Activated T-helper 17 cell treated with anti-CD3 and anti-CD28 coated beads, Interleukin-2, amount 50 U/mL, for 72 hours (primary cell): ENCODE data around the gene TEX26. TPM values are rescaled to one million over a fixed set of nuclear protein-coding genes. Genes with fewer than 3 reads are reported as not detected.

Experiments
- ATAC-seq: fragments of 150-1000 bp; cut with Tn5 transposase; replicated peaks from 2 replicates; pipeline ENCODE4 v1.10.0; 2021; ENCODE audit warnings: mild to moderate bottlenecking, moderate library complexity
- H3K27ac Mint-ChIP-seq: one replicate; pipeline ENCODE4 v1.8.0; 2022; ENCODE audit warnings: mixed read lengths
- H3K27me3 Mint-ChIP-seq: one replicate; pipeline ENCODE4 v1.8.0; 2022; ENCODE audit warnings: mixed read lengths
- H3K36me3 Mint-ChIP-seq: one replicate; pipeline ENCODE4 v1.8.0; 2022; ENCODE audit warnings: low read depth, mild to moderate bottlenecking, mixed read lengths
- H3K4me1 Mint-ChIP-seq: one replicate; pipeline ENCODE4 v1.8.0; 2022; ENCODE audit warnings: mixed read lengths
- H3K4me3 Mint-ChIP-seq: one replicate; pipeline ENCODE4 v1.8.0; 2022; ENCODE audit warnings: mild to moderate bottlenecking, mixed read lengths
- H3K9me3 Mint-ChIP-seq: one replicate; pipeline ENCODE4 v1.8.0; 2022; ENCODE audit warnings: mixed read lengths
- total RNA-seq, 2 donors: library from RNA; stranded (reverse); gene quantifications; one replicate each; pipeline ENCODE4 v1.2.3, GENCODE V29; 2022

Gene TEX26
- total RNA-seq, 2 donors from 2014 or later = not detected

DNA sequence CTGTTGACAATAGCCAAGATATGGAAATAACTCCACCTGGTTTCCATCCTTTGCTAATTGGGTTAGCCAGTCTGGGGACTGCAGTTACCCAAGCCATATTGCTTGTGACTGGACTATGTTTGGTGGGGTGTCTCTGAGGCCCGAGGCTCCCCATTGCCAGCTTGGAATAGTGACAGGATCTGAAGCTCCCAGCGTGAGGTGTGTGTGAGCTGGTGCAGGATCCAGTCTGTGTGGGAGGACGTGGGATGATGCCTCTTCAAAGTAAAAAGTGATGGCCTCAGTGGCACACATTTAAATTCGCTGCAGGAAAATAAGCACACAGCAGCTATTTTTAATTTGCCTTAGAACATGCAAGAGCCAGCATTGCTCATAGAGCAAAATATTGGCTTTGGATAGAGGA is 75.0 kb downstream of the TEX26 start:
- H3K36me3 Mint-ChIP-seq = no peaks in the 10 kb centered on the region
- peaks cover 31% of the 10 kb centered on the region for H3K27me3 Mint-ChIP-seq
- no peak for ATAC-seq
- no peak overlapping the region for H3K27ac Mint-ChIP-seq
- H3K4me1 Mint-ChIP-seq = peaks cover 5% of the 10 kb centered on the region
- H3K4me3 Mint-ChIP-seq = no peak overlapping the region
- H3K9me3 Mint-ChIP-seq = no peaks in the 10 kb centered on the region

DNA sequence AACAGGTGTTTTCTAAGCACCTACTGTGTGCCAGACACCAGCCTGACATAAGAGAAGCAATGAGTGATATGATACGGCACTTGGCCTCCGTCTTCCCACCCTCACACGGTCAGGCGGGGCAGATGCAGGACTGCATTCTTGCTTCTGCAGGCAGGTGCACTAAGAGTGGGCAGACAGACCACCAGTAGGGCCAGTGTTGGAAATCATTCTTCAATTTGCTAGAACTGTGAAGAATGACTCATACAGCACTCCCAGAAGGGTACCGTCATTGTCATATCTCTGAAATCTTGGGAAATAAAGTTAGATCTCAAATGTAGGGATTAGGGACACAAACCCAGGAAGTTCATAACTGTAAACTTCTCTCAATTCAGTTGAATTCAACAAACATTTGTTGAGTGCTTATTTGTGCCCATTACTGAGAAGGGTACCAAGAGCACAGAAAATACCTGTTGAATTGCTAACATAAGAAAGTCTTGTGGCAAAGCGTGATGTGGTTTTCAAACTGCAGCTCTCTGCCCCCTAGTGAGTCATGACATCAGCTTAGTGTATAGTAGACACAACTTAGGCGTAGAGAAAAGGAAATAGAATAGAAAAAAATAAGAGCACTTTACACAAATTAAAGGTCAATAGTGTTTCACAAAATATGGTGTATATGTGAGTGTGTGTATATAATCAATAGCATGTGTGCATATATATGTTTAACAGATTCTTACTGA is 76.1 kb downstream of the TEX26 start:
- no peak overlapping the region for H3K4me3 Mint-ChIP-seq
- H3K27ac Mint-ChIP-seq = no peak overlapping the region
- peaks cover 5% of the 10 kb centered on the region for H3K4me1 Mint-ChIP-seq
- no peaks in the 10 kb centered on the region for H3K9me3 Mint-ChIP-seq
- H3K36me3 Mint-ChIP-seq = no peaks in the 10 kb centered on the region
- peak; percentile 70 for ATAC-seq
- peaks cover 26% of the 10 kb centered on the region for H3K27me3 Mint-ChIP-seq

DNA sequence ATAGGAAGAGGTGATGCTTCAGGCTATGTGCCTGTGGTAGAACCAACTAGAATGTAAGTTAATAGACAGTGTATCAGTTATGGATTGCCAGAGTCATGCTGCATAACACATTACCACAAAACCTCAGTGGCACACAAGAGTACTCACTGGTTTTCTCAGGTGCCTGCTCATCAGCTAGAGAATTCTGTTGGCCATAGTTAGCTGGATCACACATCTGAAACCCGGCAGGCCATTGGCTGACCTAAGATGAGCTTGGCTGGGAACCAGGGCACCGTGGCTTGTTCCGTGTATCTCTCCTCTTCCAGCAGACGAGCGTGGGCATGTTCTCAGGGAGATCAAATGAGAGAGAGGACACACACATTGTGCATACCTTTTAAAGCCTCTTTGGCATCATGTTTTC is 76.7 kb downstream of the TEX26 start:
- no peak overlapping the region for H3K27ac Mint-ChIP-seq
- H3K4me1 Mint-ChIP-seq = peaks cover 5% of the 10 kb centered on the region
- H3K9me3 Mint-ChIP-seq = no peaks in the 10 kb centered on the region
- H3K4me3 Mint-ChIP-seq = no peak overlapping the region
- H3K36me3 Mint-ChIP-seq = no peaks in the 10 kb centered on the region
- ATAC-seq = peak; percentile 72
- peaks cover 30% of the 10 kb centered on the region for H3K27me3 Mint-ChIP-seq

DNA sequence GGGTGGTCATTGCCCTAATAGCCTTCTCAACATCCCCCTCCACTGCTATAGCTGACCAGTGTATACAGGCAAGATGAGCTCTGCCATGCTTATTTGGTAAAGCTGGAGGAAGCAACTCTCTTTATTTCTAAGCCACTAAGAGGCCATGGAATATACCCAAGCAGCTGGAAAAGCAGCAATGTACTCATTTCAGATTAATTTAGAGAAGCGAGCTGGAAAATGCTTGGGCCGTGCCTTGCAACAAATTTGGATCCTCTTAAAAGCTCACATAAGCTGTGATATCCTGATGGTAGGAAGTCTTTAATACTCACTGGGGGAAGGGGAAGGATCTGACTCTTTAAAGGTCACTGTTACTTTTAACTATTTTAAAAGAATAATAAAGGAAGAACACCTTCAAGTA is 77.8 kb downstream of the TEX26 start:
- H3K27ac Mint-ChIP-seq = no peak overlapping the region
- peaks cover 5% of the 10 kb centered on the region for H3K4me1 Mint-ChIP-seq
- no peaks in the 10 kb centered on the region for H3K36me3 Mint-ChIP-seq
- H3K27me3 Mint-ChIP-seq = peaks cover 37% of the 10 kb centered on the region
- no peak for ATAC-seq
- H3K4me3 Mint-ChIP-seq = no peak overlapping the region
- H3K9me3 Mint-ChIP-seq = no peaks in the 10 kb centered on the region

DNA sequence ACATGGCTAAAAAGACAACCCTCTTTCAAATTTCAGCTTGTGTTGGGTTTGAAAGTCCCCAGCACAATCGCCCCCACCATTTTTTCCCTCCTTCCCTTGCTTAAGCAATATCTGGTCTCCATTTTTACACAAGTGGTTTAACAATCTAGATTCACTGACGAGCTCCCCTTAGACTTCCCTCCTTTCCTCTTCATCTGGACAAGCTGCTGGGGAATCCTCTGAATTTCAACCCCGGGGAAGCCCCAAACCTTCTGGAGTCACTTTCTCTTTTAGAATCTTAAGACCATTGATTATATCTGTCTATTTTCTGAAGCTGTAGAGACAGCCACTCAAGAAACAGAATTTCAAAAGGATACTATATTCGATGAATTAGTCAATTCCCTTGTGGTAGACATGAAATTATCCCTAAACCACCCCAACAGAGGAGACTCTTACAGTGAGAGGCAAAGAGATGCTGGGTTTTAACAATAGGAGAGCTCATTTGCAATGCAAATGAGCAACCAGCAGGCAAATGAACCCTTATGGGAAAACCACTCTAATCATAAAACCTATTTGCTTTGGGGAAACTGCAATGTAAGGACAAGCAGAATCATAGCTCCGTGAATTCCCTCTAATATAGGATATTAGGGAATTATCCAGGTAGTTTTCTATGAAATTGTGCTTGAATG is 78.9 kb downstream of the TEX26 start:
- Mint-ChIP-seq H3K27ac (no peak overlapping the region), H3K4me3 (no peak overlapping the region), H3K36me3 (no peaks in the 10 kb centered on the region), H3K9me3 (no peaks in the 10 kb centered on the region), H3K27me3 (peaks cover 32% of the 10 kb centered on the region), H3K4me1 (peaks cover 5% of the 10 kb centered on the region)
- no peak for ATAC-seq

DNA sequence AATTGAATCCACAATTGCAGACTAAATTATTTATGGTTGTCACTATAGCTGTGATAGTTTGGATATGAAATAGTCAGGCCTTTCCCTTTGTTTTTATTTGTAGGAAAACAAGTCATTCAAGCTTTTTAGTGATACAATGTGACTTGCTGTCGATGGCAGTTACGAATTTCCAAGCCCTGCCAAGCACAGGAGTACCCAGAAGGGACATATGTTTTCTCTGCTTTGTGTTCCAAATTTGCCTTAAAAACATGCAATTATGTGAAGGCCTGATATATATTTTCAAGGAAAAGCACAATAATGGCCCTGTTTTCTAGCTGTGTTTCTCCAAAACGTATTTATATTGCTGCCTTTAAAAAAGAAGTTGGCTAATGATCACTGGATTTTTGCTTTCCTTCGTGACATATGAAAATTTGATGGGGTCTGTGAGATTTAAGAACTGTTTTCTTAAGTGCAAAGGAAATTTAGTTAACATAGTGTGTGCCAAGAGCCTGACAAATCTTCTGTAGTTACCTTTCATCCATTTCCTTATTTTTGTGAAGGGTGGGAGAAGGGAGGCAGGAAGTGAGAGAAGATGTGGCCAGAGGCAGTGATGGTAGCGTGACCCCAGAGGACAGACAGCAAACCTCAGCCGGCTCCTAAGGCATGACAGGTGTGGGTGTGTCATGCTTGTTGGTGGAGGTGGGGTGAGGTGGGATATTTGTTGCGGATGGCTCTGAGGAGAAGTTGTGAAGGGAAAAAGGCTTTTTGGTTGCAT is 79.6 kb downstream of the TEX26 start:
- no peak for ATAC-seq
- H3K4me3 Mint-ChIP-seq = no peak overlapping the region
- H3K9me3 Mint-ChIP-seq = no peaks in the 10 kb centered on the region
- no peaks in the 10 kb centered on the region for H3K36me3 Mint-ChIP-seq
- no peak overlapping the region for H3K27ac Mint-ChIP-seq
- peaks cover 31% of the 10 kb centered on the region for H3K27me3 Mint-ChIP-seq
- H3K4me1 Mint-ChIP-seq = peaks cover 5% of the 10 kb centered on the region

DNA sequence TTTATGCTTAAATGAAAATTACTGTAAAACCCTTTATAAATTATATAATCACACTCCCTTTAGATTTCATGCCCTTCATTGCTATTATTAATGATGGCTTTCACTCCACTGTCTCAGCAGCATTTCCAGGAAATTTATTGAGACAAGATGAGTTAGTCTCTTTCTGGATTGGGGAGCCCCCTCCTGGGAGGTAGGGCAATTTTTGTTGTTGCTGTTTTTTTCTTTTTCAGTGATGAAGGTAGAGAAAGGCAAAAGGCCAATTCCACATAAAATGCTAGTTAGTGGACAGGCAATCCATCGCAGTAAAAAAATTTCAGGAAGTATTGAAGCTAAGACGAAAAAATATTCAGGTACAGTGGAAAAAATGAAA is 80.2 kb downstream of the TEX26 start:
- ATAC-seq = no peak
- Mint-ChIP-seq H3K4me1 (peaks cover 5% of the 10 kb centered on the region), H3K27me3 (peaks cover 27% of the 10 kb centered on the region), H3K27ac (no peak overlapping the region), H3K36me3 (no peaks in the 10 kb centered on the region), H3K4me3 (no peak overlapping the region), H3K9me3 (no peaks in the 10 kb centered on the region)

DNA sequence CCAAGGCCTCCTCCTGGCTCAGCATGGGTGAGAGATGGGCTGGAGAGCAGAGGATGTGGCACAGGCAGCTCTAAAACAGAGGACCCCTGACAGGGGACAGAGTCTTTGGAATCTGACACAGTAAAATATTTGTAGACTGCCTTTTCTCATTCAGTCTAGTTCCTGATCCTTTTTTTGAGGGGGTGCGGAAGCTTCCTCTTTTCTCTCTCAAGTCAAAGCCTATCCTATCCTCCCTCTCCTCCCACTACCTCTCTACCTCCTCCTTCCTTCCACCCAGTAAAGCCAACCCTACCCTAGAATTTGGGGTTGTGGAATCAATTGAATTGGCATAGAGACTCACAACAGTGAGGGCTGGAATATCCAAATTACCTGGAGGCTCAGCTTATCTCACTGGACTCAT is 82.0 kb downstream of the TEX26 start:
- Mint-ChIP-seq H3K4me1 (peaks cover 5% of the 10 kb centered on the region), H3K27ac (no peak overlapping the region), H3K9me3 (no peaks in the 10 kb centered on the region), H3K36me3 (no peaks in the 10 kb centered on the region), H3K4me3 (no peak overlapping the region), H3K27me3 (peaks cover 22% of the 10 kb centered on the region)
- no peak for ATAC-seq

DNA sequence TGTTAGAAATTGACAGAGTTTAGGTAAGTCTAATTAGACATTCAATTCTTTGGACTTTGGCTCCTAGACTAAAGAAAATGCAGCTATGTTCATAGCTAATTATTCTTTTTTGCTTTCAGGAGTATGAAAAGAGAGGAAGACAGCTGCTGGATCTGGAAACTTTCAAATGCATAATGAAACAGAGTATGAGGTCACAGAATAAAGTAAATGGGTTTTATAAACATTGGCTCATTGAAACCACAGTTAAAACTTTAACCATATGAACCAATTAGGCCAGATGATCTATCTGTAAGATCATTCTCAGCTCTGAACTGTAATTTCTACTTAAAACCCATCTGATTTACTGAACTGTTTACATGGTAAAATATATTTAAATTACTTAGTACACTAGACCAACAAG is 82.7 kb downstream of the TEX26 start:
- ATAC-seq = no peak
- H3K27me3 Mint-ChIP-seq = peaks cover 20% of the 10 kb centered on the region
- no peak overlapping the region for H3K4me3 Mint-ChIP-seq
- H3K4me1 Mint-ChIP-seq = peaks cover 5% of the 10 kb centered on the region
- H3K27ac Mint-ChIP-seq = no peak overlapping the region
- H3K36me3 Mint-ChIP-seq = no peaks in the 10 kb centered on the region
- H3K9me3 Mint-ChIP-seq = no peaks in the 10 kb centered on the region

DNA sequence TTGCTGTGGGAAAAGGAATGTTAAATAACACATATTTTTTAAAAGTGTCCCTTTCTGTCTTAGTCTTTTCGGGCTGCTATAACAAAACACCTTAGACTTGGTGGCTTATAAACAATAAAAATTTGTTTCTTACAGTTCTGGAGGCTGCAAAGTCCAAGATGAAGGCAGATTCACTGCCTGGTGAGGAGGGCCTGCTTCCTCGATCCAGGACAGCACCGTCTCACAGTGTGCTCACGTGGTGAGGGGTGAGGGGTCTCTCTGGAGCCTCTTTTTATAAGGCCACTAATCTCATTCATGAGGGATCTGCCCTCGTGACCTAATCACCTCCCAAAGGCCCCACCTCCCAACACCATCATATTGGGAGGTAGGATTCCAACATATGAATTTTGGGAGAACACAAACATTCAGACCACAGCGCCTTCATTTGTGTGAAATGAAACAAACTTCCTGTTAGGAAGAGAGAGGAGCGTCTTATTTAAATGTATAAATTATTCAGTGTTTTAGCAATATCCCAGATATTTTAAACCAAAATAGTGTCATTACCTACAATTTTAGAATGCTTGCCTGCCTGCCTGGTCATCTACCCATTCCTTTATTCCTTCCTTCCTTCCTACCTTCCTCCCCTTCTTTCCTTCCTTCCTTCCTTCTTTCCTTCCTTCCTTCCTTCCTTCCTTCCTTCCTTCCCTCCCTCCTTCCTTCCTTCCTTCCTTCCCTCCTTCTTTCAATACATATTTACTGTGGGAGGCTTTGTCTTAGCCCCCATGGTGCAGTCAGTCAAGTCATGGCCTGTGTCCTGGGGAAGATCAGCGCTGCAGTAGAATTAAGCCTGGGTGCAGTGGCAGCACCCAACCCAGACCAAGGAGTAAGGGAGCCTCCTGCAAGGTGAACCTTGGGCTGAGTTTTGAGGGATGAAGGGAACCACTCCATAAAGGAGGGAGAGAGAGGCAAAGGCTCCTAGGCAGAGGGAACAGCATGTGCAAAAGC is 84.2 kb downstream of the TEX26 start:
- peaks cover 22% of the 10 kb centered on the region for H3K27me3 Mint-ChIP-seq
- H3K36me3 Mint-ChIP-seq = no peaks in the 10 kb centered on the region
- H3K9me3 Mint-ChIP-seq = no peaks in the 10 kb centered on the region
- no peaks in the 10 kb centered on the region for H3K4me1 Mint-ChIP-seq
- H3K4me3 Mint-ChIP-seq = no peak overlapping the region
- H3K27ac Mint-ChIP-seq = no peak overlapping the region
- ATAC-seq = no peak

DNA sequence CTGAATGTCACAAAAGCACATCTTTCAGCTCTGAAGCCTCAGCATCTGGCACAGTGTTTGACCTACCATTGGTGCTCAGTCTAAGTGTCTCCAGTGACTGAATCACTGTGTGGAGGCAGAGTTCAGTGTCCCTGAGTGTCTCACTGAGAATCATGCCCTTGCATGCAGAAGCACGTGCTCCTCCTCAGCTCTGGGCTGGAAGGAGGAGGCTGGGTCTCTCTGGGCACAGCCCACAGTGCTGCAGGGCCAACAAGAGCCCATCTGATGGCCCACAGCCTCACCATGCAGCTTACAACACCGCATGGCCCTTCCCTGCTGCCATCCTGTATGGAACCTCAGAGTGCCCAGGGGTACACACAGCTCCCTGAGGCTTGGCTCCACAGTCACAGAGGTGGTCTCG is 86.1 kb downstream of the TEX26 start:
- H3K36me3 Mint-ChIP-seq = no peaks in the 10 kb centered on the region
- H3K27me3 Mint-ChIP-seq = peaks cover 25% of the 10 kb centered on the region
- no peak overlapping the region for H3K4me3 Mint-ChIP-seq
- no peaks in the 10 kb centered on the region for H3K9me3 Mint-ChIP-seq
- no peak overlapping the region for H3K27ac Mint-ChIP-seq
- ATAC-seq = no peak
- no peaks in the 10 kb centered on the region for H3K4me1 Mint-ChIP-seq

DNA sequence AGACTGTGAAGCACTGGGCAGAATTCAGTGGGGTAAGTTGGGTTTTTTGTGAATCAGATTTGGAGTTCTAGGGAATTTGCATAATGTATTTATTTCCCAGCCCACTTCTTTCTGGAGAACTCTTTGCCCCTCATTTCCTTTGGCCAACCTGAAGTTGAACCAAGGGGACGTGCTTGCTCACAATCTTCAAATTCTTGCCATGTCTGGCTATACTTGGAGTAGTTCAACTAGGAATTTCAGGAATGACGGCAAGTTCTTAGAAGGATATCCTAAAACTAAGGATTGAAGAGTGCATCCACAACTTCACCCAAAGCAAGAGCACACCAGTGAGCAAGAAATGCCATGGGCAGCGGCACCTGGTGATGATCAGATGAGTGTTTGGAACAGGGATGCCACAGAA is 88.5 kb downstream of the TEX26 start:
- Mint-ChIP-seq H3K27me3 (peaks cover 14% of the 10 kb centered on the region), H3K9me3 (no peaks in the 10 kb centered on the region), H3K36me3 (no peaks in the 10 kb centered on the region), H3K4me1 (no peaks in the 10 kb centered on the region), H3K4me3 (no peak overlapping the region), H3K27ac (no peak overlapping the region)
- no peak for ATAC-seq

DNA sequence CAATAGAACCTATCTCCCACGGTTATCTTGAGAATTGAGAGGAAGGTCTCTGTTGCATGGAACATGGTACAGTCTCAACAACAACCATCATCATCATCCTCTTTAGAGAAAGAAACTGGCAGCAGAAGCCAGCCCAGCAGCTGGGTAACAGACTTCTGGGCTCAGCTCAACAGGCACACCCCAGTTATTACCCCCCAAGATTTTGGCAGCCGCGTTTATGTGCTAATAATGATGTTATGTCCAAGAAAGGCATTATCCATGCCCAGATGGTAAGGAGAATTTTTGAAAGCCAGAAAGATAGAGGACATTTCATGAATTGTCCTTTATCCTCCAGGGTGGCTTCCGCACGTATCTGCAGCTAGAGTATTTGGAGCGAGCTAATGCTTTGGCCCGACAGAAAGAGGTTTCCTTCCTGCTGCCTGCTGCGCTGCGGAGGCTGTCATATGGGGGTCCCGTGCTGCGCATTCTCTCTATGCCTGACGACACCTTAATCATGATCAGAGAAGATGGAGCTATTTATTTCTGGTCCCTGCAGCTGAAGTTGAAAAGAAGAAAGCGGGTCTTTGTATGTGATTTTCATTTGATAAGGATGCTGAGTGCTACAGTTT is 89.9 kb downstream of the TEX26 start:
- Mint-ChIP-seq H3K4me1 (no peaks in the 10 kb centered on the region), H3K4me3 (no peak overlapping the region), H3K9me3 (no peaks in the 10 kb centered on the region), H3K27me3 (peaks cover 14% of the 10 kb centered on the region), H3K27ac (no peak overlapping the region), H3K36me3 (no peaks in the 10 kb centered on the region)
- no peak for ATAC-seq
